IMR-90 (cell line): Measurements from ENCODE around the gene EVI5.
A peak's percentile ranks its signal among the peaks of the same experiment; 100 is the strongest.

ENCODE experiments used
- BHLHE40 ChIP-seq: fragments of 150-350 bp; IDR thresholded peaks from 2 replicates; pipeline ENCODE4 v1.6.1; 2016; ENCODE audit warnings: mild to moderate bottlenecking, low read depth, low read length
- CHD1 ChIP-seq: IDR thresholded peaks from 2 replicates; pipeline ENCODE4 v1.6.1; 2012; ENCODE audit warnings: low read depth, low read length, improper control_type of control experiment
- MAFK ChIP-seq: IDR thresholded peaks from 2 replicates; pipeline ENCODE4 v1.6.1; 2012; ENCODE audit warnings: low read depth, low read length, improper control_type of control experiment
- MAZ ChIP-seq: IDR thresholded peaks from 2 replicates; pipeline ENCODE4 v1.6.1; 2012; ENCODE audit warnings: low read depth, mild to moderate bottlenecking, low read length, improper control_type of control experiment, moderate library complexity, borderline replicate concordance
- POLR2A ChIP-seq: IDR thresholded peaks from 2 replicates; pipeline ENCODE4 v1.6.1; 2012; ENCODE audit warnings: mild to moderate bottlenecking, low read depth, low read length
- RAD21 ChIP-seq: IDR thresholded peaks from 2 replicates; pipeline ENCODE4 v1.6.1; 2012; ENCODE audit warnings: low read length, improper control_type of control experiment
- RCOR1 ChIP-seq: IDR thresholded peaks from 2 replicates; pipeline ENCODE4 v1.6.1; 2012; ENCODE audit warnings: mild to moderate bottlenecking, low read length, improper control_type of control experiment; ENCODE audit not compliant: insufficient replicate concordance
- SMC3 ChIP-seq: fragments of 150-350 bp; IDR thresholded peaks from 2 replicates; pipeline ENCODE4 v1.6.1; 2016; ENCODE audit warnings: low read depth, mild to moderate bottlenecking, antibody characterized with exemption, low read length, moderate library complexity
- TF ChIP-seq, protein P1 (sequence below): conservative IDR thresholded peaks from 2 replicates; pipeline ENCODE4 v1.5.1; 2012; ENCODE audit warnings: mild to moderate bottlenecking, low read depth, low read length, improper control_type of control experiment
- TF ChIP-seq, protein P2 (sequence below): fragments of 150-350 bp; IDR thresholded peaks from 2 replicates; pipeline ENCODE4 v1.6.1; 2017; ENCODE audit warnings: mild to moderate bottlenecking, antibody characterized with exemption, low read length, low read depth

DNA sequence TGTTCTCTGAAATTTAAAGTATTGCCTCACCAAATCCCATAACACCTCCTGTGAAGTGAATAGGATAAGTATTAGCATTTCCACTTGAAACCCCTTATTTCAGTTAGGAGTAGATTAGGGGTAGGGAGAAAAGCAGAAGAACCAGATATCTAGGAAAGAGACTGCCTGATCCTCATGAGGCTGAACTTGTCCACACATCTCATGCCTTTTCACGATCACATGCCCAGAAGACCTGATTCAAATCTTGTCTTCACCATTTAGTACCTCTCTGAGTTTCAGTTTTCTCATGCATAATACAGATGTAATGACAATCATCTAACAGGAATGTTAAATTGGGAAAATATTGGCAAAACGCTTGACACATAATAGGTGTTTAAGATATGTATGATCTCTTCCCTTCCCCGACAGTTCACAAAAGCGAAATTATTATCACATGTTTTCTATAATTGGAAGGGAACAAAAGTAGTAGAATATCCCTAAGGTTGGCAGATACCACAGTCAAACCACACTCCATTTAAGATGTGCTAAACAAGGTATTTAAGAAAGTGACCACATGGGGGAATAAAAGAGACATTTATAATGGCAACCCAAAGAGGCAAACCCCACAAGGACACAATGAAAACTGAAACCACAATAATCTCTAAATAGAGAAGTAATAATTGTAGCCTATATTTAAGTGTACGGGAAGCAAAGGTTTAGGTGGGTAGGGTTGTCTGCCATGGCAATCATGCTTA lies 323.4 kb downstream of the EVI5 start:
- TF ChIP-seq CHD1 (no peak), BHLHE40 (no peak), POLR2A (no peak), MAZ (no peak), SMC3 (no peak), RAD21 (peak; percentile 12; the same call in 1 of the 2 replicates), RCOR1 (no peak), MAFK (no peak)
- TF ChIP-seq, protein P1, sequence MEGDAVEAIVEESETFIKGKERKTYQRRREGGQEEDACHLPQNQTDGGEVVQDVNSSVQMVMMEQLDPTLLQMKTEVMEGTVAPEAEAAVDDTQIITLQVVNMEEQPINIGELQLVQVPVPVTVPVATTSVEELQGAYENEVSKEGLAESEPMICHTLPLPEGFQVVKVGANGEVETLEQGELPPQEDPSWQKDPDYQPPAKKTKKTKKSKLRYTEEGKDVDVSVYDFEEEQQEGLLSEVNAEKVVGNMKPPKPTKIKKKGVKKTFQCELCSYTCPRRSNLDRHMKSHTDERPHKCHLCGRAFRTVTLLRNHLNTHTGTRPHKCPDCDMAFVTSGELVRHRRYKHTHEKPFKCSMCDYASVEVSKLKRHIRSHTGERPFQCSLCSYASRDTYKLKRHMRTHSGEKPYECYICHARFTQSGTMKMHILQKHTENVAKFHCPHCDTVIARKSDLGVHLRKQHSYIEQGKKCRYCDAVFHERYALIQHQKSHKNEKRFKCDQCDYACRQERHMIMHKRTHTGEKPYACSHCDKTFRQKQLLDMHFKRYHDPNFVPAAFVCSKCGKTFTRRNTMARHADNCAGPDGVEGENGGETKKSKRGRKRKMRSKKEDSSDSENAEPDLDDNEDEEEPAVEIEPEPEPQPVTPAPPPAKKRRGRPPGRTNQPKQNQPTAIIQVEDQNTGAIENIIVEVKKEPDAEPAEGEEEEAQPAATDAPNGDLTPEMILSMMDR = no peak
- TF ChIP-seq, protein P2, sequence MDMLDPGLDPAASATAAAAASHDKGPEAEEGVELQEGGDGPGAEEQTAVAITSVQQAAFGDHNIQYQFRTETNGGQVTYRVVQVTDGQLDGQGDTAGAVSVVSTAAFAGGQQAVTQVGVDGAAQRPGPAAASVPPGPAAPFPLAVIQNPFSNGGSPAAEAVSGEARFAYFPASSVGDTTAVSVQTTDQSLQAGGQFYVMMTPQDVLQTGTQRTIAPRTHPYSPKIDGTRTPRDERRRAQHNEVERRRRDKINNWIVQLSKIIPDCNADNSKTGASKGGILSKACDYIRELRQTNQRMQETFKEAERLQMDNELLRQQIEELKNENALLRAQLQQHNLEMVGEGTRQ = no peak
